Measurements from ENCODE around the gene GABBR2.
A peak's percentile ranks its signal among the peaks of the same experiment; 100 is the strongest.

The GABBR2 gene

GRCh38 chr9:98255061-98255577, 453.6 kb downstream of the GABBR2 start:
- no peak for TF ChIP-seq CTCF (IDR thresholded peaks at IDR 0.05; ENCODE audit: low read length, missing control alignments)
- peak; percentile 52 for DNase-seq (ENCODE audit: low read depth)
- peak overlapping the region; percentile 94 for H3K4me3 ChIP-seq (replicated peaks; ENCODE audit: low read depth, low read length)

- TF ChIP-seq CTCF (IDR thresholded peaks at IDR 0.05; ENCODE audit: low read length, missing control alignments): no peak
- H3K4me3 ChIP-seq (replicated peaks; ENCODE audit: low read depth, low read length): peak overlapping the region; percentile 94
- DNase-seq (ENCODE audit: low read depth): no peak
Measured at GRCh38 chr9:98254228-98255060, 454.3 kb downstream of the GABBR2 start.

GRCh38 chr9:98253565-98253964, 455.2 kb downstream of the GABBR2 start:
- DNase-seq (ENCODE audit: low read depth): no peak
- no peak for TF ChIP-seq CTCF (IDR thresholded peaks at IDR 0.05; ENCODE audit: low read length, missing control alignments)
- H3K4me3 ChIP-seq (replicated peaks; ENCODE audit: low read depth, low read length): peak overlapping the region; percentile 94

GRCh38 chr9:98251551-98251950, 457.2 kb downstream of the GABBR2 start:
- peak; percentile 74 for DNase-seq (ENCODE audit: low read depth)
- no peak overlapping the region for H3K4me3 ChIP-seq (replicated peaks; ENCODE audit: low read depth, low read length)
- TF ChIP-seq CTCF (IDR thresholded peaks at IDR 0.05; ENCODE audit: low read length, missing control alignments): no peak

- no peak overlapping the region for H3K4me3 ChIP-seq (replicated peaks; ENCODE audit: low read depth, low read length)
- DNase-seq (ENCODE audit: low read depth): no peak
- no peak for TF ChIP-seq CTCF (IDR thresholded peaks at IDR 0.05; ENCODE audit: low read length, missing control alignments)
Measured at GRCh38 chr9:98249771-98250170, 459.0 kb downstream of the GABBR2 start.

GRCh38 chr9:98248737-98249474, 459.8 kb downstream of the GABBR2 start:
- H3K4me3 ChIP-seq (replicated peaks; ENCODE audit: low read depth, low read length): no peak overlapping the region
- TF ChIP-seq CTCF (IDR thresholded peaks at IDR 0.05; ENCODE audit: low read length, missing control alignments): no peak
- DNase-seq (ENCODE audit: low read depth): peak; percentile 97

All from fibroblast of pulmonary artery (primary cell).